SU-DHL-6 (cell line): ENCODE data around the gene RNF123.

Experiments used
- CTCF ChIP-seq: fragments of 200-600 bp; sonication (generic); IDR thresholded peaks from one replicate; pipeline ENCODE4 v1.5.1; 2017; ENCODE audit warnings: antibody characterized with exemption, mild to moderate bottlenecking, low read length, moderate library complexity; ENCODE audit not compliant: insufficient read depth, poor library complexity, severe bottlenecking
- EZH2phosphoT487 ChIP-seq: fragments of 200-600 bp; sonication (generic), shearing (Covaris generic); conservative IDR thresholded peaks from 2 replicates; pipeline ENCODE4 v1.6.1; 2018; ENCODE audit warnings: mild to moderate bottlenecking, antibody characterized with exemption, low read length, moderate library complexity, mixed read lengths

GRCh38 chr3:49724586-49724985 lies 35.2 kb downstream of the RNF123 start:
- TF ChIP-seq CTCF (no peak), EZH2phosphoT487 (no peak)
